Ishikawa (cell line): ENCODE measurements around the gene SALL1.

Experiments used
- CEBPB ChIP-seq: IDR thresholded peaks from 2 replicates; pipeline ENCODE4 v1.6.1; 2012
- CREB1 ChIP-seq: IDR thresholded peaks from 2 replicates; pipeline ENCODE4 v1.6.1; 2012; ENCODE audit warnings: low read depth
- EGR1 ChIP-seq: IDR thresholded peaks from 2 replicates; pipeline ENCODE4 v1.6.1; 2012
- EP300 ChIP-seq: IDR thresholded peaks from 2 replicates; pipeline ENCODE4 v1.6.1; 2012; ENCODE audit warnings: borderline replicate concordance
- FOXM1 ChIP-seq: IDR thresholded peaks from 2 replicates; pipeline ENCODE4 v1.6.1; 2012; ENCODE audit warnings: low read depth, borderline replicate concordance
- MAX ChIP-seq: IDR thresholded peaks from 2 replicates; pipeline ENCODE4 v1.6.1; 2012
- NFIC ChIP-seq: IDR thresholded peaks from 2 replicates; pipeline ENCODE4 v1.6.1; 2012
- RAD21 ChIP-seq: IDR thresholded peaks from 2 replicates; pipeline ENCODE4 v1.6.1; 2012; ENCODE audit warnings: low read depth
- REST ChIP-seq: IDR thresholded peaks from 2 replicates; pipeline ENCODE4 v1.6.1; 2012; ENCODE audit warnings: low read depth, mild to moderate bottlenecking
- TAF1 ChIP-seq: IDR thresholded peaks from 2 replicates; pipeline ENCODE4 v1.6.1; 2012; ENCODE audit warnings: low read depth, mild to moderate bottlenecking
- TCF12 ChIP-seq: IDR thresholded peaks from 2 replicates; pipeline ENCODE4 v1.6.1; 2012; ENCODE audit warnings: low read depth
- TEAD4 ChIP-seq: IDR thresholded peaks from 2 replicates; pipeline ENCODE4 v1.6.1; 2012
- USF1 ChIP-seq: IDR thresholded peaks from 2 replicates; pipeline ENCODE4 v1.6.1; 2012
- YY1 ChIP-seq: IDR thresholded peaks from 2 replicates; pipeline ENCODE4 v1.6.1; 2012; ENCODE audit warnings: low read depth
- ZBTB7A ChIP-seq: IDR thresholded peaks from 2 replicates; pipeline ENCODE4 v1.6.1; 2012; ENCODE audit warnings: low read depth

The SALL1 gene

GRCh38 chr16:51150888-51151320, at the start of gene SALL1:
Gene SALL1, minus strand, starts transcription at chr16:51151270. Its CDS starts 29 bp downstream, at chr16:51151241.
- peak; percentile 9; the same call in 1 of the 2 replicates for TF ChIP-seq TAF1
- TF ChIP-seq CREB1: no peak
- TF ChIP-seq RAD21: no peak

GRCh38 chr16:51200793-51201192, 49.7 kb upstream of the SALL1 start:
- no peak for TF ChIP-seq FOXM1
- no peak for TF ChIP-seq TCF12
- no peak for TF ChIP-seq USF1
- TF ChIP-seq MAX: no peak
- TF ChIP-seq YY1: no peak
- TF ChIP-seq CEBPB: no peak
- TF ChIP-seq EGR1: no peak
- no peak for TF ChIP-seq TEAD4
- no peak for TF ChIP-seq TAF1
- TF ChIP-seq ZBTB7A: no peak
- TF ChIP-seq CREB1: no peak
- no peak for TF ChIP-seq EP300
- TF ChIP-seq REST: no peak
- no peak for TF ChIP-seq NFIC
- TF ChIP-seq RAD21: no peak

- TF ChIP-seq TAF1: no peak
- TF ChIP-seq USF1: no peak
- no peak for TF ChIP-seq FOXM1
- TF ChIP-seq ZBTB7A: no peak
- TF ChIP-seq EP300: no peak
- TF ChIP-seq NFIC: no peak
- no peak for TF ChIP-seq YY1
- no peak for TF ChIP-seq REST
- TF ChIP-seq RAD21: no peak
- TF ChIP-seq TEAD4: no peak
- TF ChIP-seq EGR1: no peak
- TF ChIP-seq MAX: no peak
- no peak for TF ChIP-seq CREB1
Measured at GRCh38 chr16:51197953-51198748, 47.1 kb upstream of the SALL1 start.

- TF ChIP-seq TAF1 (no peak), FOXM1 (no peak), TEAD4 (no peak), CREB1 (no peak), USF1 (no peak), REST (no peak), ZBTB7A (no peak), TCF12 (no peak), RAD21 (no peak), CEBPB (no peak), NFIC (no peak), EGR1 (no peak), YY1 (no peak), MAX (no peak), EP300 (no peak)
Measured at GRCh38 chr16:51193879-51194278, 42.8 kb upstream of the SALL1 start.
